ENCODE data around the gene LHFPL6. TPM values are rescaled to one million over a fixed set of nuclear protein-coding genes. Genes with fewer than 3 reads are reported as not detected.

Gene LHFPL6
- total and polyA plus RNA-seq, 2 experiments from 2014 or later, result 7.8 to 9.5 TPM

DNA sequence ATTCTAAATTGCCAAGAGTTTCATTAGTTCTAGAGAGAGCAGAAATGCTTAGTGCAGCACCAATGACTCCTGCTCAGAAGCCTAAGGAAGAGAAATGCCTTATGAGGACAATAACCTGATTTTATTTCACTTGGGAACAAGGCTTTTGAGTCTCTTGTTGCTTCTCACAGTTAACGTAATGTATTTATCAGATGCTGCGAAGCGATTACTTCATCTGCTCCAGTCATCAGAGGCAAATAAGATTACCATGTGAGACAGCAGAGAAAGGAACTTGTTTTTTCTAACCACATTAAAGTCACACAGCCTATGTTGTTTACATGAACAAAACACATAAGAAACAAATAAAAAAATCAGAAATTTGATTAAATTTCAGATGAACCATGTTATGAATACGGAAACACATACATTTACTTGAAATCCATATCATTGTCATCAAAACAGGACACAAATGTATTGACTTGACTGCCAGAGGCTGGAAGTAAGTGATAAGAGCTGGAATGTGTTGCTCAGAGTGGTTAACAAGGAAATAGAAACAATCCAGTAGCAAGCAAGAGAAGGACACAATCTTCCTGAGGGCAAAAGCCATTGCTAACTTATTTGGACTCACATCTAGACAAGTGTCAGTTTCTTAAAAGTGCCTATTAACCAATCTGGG lies 147.3 kb downstream of the LHFPL6 start (continued):
- TF ChIP-seq, protein P1, sequence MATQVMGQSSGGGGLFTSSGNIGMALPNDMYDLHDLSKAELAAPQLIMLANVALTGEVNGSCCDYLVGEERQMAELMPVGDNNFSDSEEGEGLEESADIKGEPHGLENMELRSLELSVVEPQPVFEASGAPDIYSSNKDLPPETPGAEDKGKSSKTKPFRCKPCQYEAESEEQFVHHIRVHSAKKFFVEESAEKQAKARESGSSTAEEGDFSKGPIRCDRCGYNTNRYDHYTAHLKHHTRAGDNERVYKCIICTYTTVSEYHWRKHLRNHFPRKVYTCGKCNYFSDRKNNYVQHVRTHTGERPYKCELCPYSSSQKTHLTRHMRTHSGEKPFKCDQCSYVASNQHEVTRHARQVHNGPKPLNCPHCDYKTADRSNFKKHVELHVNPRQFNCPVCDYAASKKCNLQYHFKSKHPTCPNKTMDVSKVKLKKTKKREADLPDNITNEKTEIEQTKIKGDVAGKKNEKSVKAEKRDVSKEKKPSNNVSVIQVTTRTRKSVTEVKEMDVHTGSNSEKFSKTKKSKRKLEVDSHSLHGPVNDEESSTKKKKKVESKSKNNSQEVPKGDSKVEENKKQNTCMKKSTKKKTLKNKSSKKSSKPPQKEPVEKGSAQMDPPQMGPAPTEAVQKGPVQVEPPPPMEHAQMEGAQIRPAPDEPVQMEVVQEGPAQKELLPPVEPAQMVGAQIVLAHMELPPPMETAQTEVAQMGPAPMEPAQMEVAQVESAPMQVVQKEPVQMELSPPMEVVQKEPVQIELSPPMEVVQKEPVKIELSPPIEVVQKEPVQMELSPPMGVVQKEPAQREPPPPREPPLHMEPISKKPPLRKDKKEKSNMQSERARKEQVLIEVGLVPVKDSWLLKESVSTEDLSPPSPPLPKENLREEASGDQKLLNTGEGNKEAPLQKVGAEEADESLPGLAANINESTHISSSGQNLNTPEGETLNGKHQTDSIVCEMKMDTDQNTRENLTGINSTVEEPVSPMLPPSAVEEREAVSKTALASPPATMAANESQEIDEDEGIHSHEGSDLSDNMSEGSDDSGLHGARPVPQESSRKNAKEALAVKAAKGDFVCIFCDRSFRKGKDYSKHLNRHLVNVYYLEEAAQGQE (IDR thresholded peaks at IDR 0.05; ENCODE audit: unreplicated experiment), result no peak
- no peak for TF ChIP-seq ZNF331 (CRISPR knock-in tag; IDR thresholded peaks at IDR 0.05; ENCODE audit: low read depth)
- no peak for TF ChIP-seq CREB1 (CRISPR knock-in tag; IDR thresholded peaks at IDR 0.05; ENCODE audit: low read depth)
- no peak for TF ChIP-seq EZH2phosphoT487 (IDR thresholded peaks at IDR 0.05; ENCODE audit: unreplicated experiment)
- no peak for TF ChIP-seq EZH2 (IDR thresholded peaks at IDR 0.05; ENCODE audit: low read depth, unreplicated experiment)
- TF ChIP-seq POLR2AphosphoS5 (IDR thresholded peaks at IDR 0.05; ENCODE audit: low read depth), result no peak
- no peak for TF ChIP-seq JUNB (IDR thresholded peaks at IDR 0.05; ENCODE audit: unreplicated experiment)

DNA sequence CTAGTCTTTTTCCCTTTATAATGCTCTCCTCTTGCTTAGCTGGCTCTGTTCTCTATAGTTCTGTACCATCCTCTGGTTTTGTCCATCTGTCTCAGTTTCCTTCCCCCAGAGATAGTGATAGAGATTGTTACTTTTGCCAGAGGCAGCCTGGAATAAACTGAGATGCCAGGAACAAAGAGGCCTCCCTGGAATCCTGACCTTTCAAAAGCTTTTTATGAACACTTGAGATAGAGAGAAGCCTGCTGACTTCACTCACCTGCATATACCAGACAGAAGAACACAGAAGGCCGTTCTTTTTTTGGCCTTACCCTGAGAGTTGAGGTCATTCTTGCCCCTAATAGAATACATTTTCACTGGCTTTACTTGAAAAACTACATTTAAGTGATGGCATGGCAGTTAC lies 150.2 kb downstream of the LHFPL6 start:
- Mint-ChIP-seq H3K36me3 (ENCODE audit: low read depth) (no peaks in the 10 kb centered on the region), H3K27ac (no peak overlapping the region), H3K27me3 (ENCODE audit: insufficient read depth, low read depth, poor library complexity) (no peaks in the 10 kb centered on the region), H3K4me1 (peaks cover 13% of the 10 kb centered on the region; the same call in 2 of the 3 replicates), H3K9me3 (no peaks in the 10 kb centered on the region), H3K4me3 (no peak overlapping the region)
- DNase-seq (ENCODE audit: low spot score) (no peak), ATAC-seq (no peak)
- no peak overlapping the region for H3K4me3 ChIP-seq
- H3K27ac ChIP-seq (ENCODE audit: low read depth), result no peak overlapping the region
- H3K4me2 ChIP-seq, result no peak overlapping the region
- peaks cover 8% of the 10 kb centered on the region; the same call in 1 of the 2 replicates for H3K4me1 ChIP-seq (ENCODE audit: insufficient read depth)
- H3F3A ChIP-seq (replicated peaks; ENCODE audit: low read depth), result no peaks in the 10 kb centered on the region
- H3K27me3 ChIP-seq (ENCODE audit: insufficient read depth), result no peaks in the 10 kb centered on the region
- no peaks in the 10 kb centered on the region for H3K9me2 ChIP-seq (ENCODE audit: insufficient read depth)
- H2AFZ ChIP-seq, result no peak overlapping the region
- TF ChIP-seq EZH2 (IDR thresholded peaks at IDR 0.05; ENCODE audit: low read depth, unreplicated experiment) (no peak), ZNF331 (CRISPR knock-in tag; IDR thresholded peaks at IDR 0.05; ENCODE audit: low read depth) (no peak), ZNF114 (CRISPR knock-in tag; IDR thresholded peaks at IDR 0.05) (no peak), POLR2AphosphoS5 (IDR thresholded peaks at IDR 0.05; ENCODE audit: low read depth) (no peak)
- TF ChIP-seq, protein P2, sequence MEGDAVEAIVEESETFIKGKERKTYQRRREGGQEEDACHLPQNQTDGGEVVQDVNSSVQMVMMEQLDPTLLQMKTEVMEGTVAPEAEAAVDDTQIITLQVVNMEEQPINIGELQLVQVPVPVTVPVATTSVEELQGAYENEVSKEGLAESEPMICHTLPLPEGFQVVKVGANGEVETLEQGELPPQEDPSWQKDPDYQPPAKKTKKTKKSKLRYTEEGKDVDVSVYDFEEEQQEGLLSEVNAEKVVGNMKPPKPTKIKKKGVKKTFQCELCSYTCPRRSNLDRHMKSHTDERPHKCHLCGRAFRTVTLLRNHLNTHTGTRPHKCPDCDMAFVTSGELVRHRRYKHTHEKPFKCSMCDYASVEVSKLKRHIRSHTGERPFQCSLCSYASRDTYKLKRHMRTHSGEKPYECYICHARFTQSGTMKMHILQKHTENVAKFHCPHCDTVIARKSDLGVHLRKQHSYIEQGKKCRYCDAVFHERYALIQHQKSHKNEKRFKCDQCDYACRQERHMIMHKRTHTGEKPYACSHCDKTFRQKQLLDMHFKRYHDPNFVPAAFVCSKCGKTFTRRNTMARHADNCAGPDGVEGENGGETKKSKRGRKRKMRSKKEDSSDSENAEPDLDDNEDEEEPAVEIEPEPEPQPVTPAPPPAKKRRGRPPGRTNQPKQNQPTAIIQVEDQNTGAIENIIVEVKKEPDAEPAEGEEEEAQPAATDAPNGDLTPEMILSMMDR (conservative IDR thresholded peaks at IDR 0.05; ENCODE audit: low read depth in 2 of 2), result no peak
- no peaks in the 10 kb centered on the region for H3K79me2 ChIP-seq (replicated peaks; ENCODE audit: insufficient read depth)
- H3K36me3 ChIP-seq (ENCODE audit: insufficient read depth), result no peaks in the 10 kb centered on the region
- H4K20me1 ChIP-seq (replicated peaks; ENCODE audit: insufficient read depth), result no peaks in the 10 kb centered on the region

All from GM23338 (cell line).